ENCODE results near the gene OLFML3.

Gene OLFML3

DNA sequence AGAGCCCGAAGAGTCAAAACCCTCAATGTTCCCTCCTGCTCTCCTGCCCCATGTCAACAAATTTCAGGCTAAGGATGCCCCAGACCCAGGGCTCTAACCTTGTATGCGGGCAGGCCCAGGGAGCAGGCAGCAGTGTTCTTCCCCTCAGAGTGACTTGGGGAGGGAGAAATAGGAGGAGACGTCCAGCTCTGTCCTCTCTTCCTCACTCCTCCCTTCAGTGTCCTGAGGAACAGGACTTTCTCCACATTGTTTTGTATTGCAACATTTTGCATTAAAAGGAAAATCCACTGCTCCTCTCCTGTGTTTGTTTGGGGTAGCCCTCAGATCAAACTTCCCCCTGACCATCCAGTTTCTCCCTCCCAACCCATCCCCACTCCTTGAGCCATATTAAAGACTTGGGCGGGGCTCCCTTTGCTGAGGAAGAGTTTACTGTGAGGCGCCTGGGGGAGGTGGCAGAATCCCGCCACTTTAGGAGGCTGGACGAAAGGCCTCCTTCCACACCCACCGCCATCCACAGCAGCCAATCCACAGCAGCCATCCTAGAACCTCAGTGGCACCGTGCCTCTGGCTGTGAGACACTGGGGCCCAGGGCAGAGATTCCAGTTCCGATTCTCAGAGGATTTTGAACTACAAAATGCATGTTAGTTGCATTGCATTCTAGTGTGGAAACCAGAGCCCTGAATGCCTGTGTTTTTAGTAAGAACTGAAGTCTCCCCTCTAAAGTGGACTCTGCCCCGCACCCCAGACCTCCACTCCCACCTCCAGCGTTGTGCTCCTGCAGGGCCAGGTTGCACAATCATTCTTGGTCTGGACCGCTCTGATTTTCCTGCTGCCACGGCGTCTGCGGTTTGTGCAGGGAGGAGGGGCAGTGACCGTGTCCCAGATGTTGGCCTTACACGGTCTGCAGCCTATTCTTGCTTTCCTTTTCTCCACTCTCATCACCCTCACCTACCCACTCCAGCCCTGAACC, 3.0 kb downstream of the OLFML3 start:
- TF ChIP-seq EZH2phosphoT487 (conservative IDR thresholded peaks at IDR 0.05; ENCODE audit: low read length) = no peak
- TF ChIP-seq, protein P1, sequence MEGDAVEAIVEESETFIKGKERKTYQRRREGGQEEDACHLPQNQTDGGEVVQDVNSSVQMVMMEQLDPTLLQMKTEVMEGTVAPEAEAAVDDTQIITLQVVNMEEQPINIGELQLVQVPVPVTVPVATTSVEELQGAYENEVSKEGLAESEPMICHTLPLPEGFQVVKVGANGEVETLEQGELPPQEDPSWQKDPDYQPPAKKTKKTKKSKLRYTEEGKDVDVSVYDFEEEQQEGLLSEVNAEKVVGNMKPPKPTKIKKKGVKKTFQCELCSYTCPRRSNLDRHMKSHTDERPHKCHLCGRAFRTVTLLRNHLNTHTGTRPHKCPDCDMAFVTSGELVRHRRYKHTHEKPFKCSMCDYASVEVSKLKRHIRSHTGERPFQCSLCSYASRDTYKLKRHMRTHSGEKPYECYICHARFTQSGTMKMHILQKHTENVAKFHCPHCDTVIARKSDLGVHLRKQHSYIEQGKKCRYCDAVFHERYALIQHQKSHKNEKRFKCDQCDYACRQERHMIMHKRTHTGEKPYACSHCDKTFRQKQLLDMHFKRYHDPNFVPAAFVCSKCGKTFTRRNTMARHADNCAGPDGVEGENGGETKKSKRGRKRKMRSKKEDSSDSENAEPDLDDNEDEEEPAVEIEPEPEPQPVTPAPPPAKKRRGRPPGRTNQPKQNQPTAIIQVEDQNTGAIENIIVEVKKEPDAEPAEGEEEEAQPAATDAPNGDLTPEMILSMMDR (IDR thresholded peaks at IDR 0.05; ENCODE audit: insufficient read depth, low read length, poor library complexity, severe bottlenecking) = no peak
- no peaks in the 10 kb centered on the region for H3K9me2 ChIP-seq (replicated peaks; ENCODE audit: insufficient read depth, low read length)
- no peak overlapping the region for H3K4me3 ChIP-seq (ENCODE audit: insufficient read depth, low read length, poor library complexity, severe bottlenecking)
- no peaks in the 10 kb centered on the region for H3K9me3 ChIP-seq (ENCODE audit: insufficient read depth, low read length)
- no peaks in the 10 kb centered on the region for H3K27me3 ChIP-seq (ENCODE audit: low read length)
- no peak overlapping the region for H3K4me2 ChIP-seq (ENCODE audit: low read depth, low read length, poor library complexity, severe bottlenecking)
- H3F3A ChIP-seq (ENCODE audit: insufficient read depth) = peaks cover under 1% of the 10 kb centered on the region; the same call in 1 of the 2 replicates
- no peak overlapping the region for H3K27ac ChIP-seq (ENCODE audit: low read depth, low read length)
- H4K20me1 ChIP-seq (ENCODE audit: low read depth, low read length) = no peaks in the 10 kb centered on the region
- H2AFZ ChIP-seq (ENCODE audit: low read depth, low read length, severe bottlenecking) = no peak overlapping the region
- H3K36me3 ChIP-seq (ENCODE audit: low read length) = no peaks in the 10 kb centered on the region
- no peaks in the 10 kb centered on the region for H3K79me2 ChIP-seq (ENCODE audit: insufficient read depth, low read length)
- no peak overlapping the region for H3K9ac ChIP-seq (ENCODE audit: low read length)

DNA sequence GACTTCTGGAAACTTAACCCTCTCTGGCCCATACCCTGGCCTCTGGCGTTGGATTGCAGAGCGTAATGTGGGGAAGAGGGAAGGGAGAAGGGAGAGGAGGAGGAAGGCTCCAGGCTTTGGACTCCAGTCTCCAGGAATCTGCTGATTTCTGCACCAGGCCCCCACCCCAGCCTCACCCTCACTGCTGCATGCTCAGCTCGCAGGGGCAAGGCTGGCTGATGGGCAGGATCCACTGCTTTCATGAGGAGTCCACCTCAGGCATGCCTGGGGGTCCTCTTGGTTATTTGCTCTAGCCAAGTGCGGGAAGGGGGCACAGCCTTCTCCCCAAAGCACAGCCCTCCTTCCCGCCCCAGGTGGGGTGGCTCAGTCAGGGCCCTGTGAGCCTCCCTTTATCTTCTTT, 3.7 kb downstream of the OLFML3 start:
- no peaks in the 10 kb centered on the region for H4K20me1 ChIP-seq (ENCODE audit: low read depth, low read length)
- no peak overlapping the region for H3K27ac ChIP-seq (ENCODE audit: low read depth, low read length)
- H3K4me3 ChIP-seq (ENCODE audit: insufficient read depth, low read length, poor library complexity, severe bottlenecking) = no peak overlapping the region
- no peaks in the 10 kb centered on the region for H3K79me2 ChIP-seq (ENCODE audit: insufficient read depth, low read length)
- no peaks in the 10 kb centered on the region for H3F3A ChIP-seq (ENCODE audit: insufficient read depth)
- no peaks in the 10 kb centered on the region for H3K27me3 ChIP-seq (ENCODE audit: low read length)
- H3K9ac ChIP-seq (ENCODE audit: low read length) = no peak overlapping the region
- no peaks in the 10 kb centered on the region for H3K9me2 ChIP-seq (replicated peaks; ENCODE audit: insufficient read depth, low read length)
- H3K36me3 ChIP-seq (ENCODE audit: low read length) = no peaks in the 10 kb centered on the region
- H2AFZ ChIP-seq (ENCODE audit: low read depth, low read length, severe bottlenecking) = no peak overlapping the region
- H3K9me3 ChIP-seq (ENCODE audit: insufficient read depth, low read length) = no peaks in the 10 kb centered on the region
- no peak overlapping the region for H3K4me2 ChIP-seq (ENCODE audit: low read depth, low read length, poor library complexity, severe bottlenecking)
- TF ChIP-seq, protein P1 (IDR thresholded peaks at IDR 0.05; ENCODE audit: insufficient read depth, low read length, poor library complexity, severe bottlenecking) = no peak
- TF ChIP-seq EZH2phosphoT487 (conservative IDR thresholded peaks at IDR 0.05; ENCODE audit: low read length) = no peak

DNA sequence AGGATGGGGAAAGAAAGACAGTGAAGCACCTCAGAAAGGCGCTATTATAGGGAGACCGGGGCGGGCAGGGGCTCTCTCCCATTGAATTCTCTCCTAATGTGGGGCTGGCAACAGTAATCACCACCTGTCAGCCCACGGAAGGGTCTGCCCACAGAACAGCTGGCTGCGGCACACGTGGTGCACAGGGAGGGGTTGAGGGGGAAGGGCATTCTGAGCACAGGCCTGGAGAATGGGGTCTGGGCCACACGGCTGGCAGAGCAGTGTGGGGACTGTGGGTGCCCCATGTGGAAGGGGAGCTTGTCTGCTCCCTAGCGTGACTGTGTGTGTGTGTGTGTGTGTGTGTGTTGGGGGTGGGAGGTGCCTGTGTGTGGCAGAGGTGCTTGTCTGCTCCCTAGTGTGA, 4.1 kb downstream of the OLFML3 start:
- no peak overlapping the region for H3K27ac ChIP-seq (ENCODE audit: low read depth, low read length)
- TF ChIP-seq EZH2phosphoT487 (conservative IDR thresholded peaks at IDR 0.05; ENCODE audit: low read length) = no peak
- TF ChIP-seq, protein P1 (IDR thresholded peaks at IDR 0.05; ENCODE audit: insufficient read depth, low read length, poor library complexity, severe bottlenecking) = no peak
- no peaks in the 10 kb centered on the region for H3K79me2 ChIP-seq (ENCODE audit: insufficient read depth, low read length)
- no peak overlapping the region for H3K4me2 ChIP-seq (ENCODE audit: low read depth, low read length, poor library complexity, severe bottlenecking)
- H3K9me2 ChIP-seq (replicated peaks; ENCODE audit: insufficient read depth, low read length) = no peaks in the 10 kb centered on the region
- no peak overlapping the region for H3K4me3 ChIP-seq (ENCODE audit: insufficient read depth, low read length, poor library complexity, severe bottlenecking)
- no peaks in the 10 kb centered on the region for H3K36me3 ChIP-seq (ENCODE audit: low read length)
- no peaks in the 10 kb centered on the region for H3F3A ChIP-seq (ENCODE audit: insufficient read depth)
- no peak overlapping the region for H2AFZ ChIP-seq (ENCODE audit: low read depth, low read length, severe bottlenecking)
- no peaks in the 10 kb centered on the region for H4K20me1 ChIP-seq (ENCODE audit: low read depth, low read length)
- H3K9me3 ChIP-seq (ENCODE audit: insufficient read depth, low read length) = no peaks in the 10 kb centered on the region
- no peak overlapping the region for H3K9ac ChIP-seq (ENCODE audit: low read length)
- H3K27me3 ChIP-seq (ENCODE audit: low read length) = no peaks in the 10 kb centered on the region
